CD4-positive, alpha-beta T cell (primary cell): ENCODE measurements around the gene GRID2. TPM values are rescaled to one million over a fixed set of nuclear protein-coding genes. Genes with fewer than 3 reads are reported as not detected.

Source experiments
- ATAC-seq: fragments of 200-7000 bp; cut with Tn5 transposase; one replicate; pipeline ENCODE4 v1.10.0; 2022; ENCODE audit warnings: mild to moderate bottlenecking; ENCODE audit not compliant: poor library complexity
- CTCF ChIA-PET: fragments of 350-600 bp; sonication (Branson Sonifier 250); formaldehyde crosslinking; loops from one replicate; lab custom pipeline; 2021; ENCODE audit warnings: antibody characterized with exemption, inconsistent platforms; lab: Charles Lee
- POLR2A ChIA-PET: fragments of 350-600 bp; sonication (Branson Sonifier 250); formaldehyde crosslinking; loops from one replicate; lab custom pipeline; 2021; ENCODE audit warnings: antibody characterized with exemption, inconsistent platforms; lab: Charles Lee
- DNase-seq, 14 experiments: peaks; one replicate each; pipeline ENCODE4 v3.0.0-alpha.2; 2013 to 2020; ENCODE audit warnings: mixed read lengths in 2 of 14
- H3K27ac ChIP-seq, 2 donors: one replicate each; pipeline versions ENCODE4 v1.5.1 to v1.7.0; 2013; ENCODE audit warnings: low read length in 2 of 2, low read depth in 1 of 2, mild to moderate bottlenecking in 1 of 2
- H3K27me3 ChIP-seq, 2 experiments: 1 replicate in 1 of 2; 2 replicates in 1 of 2; pipeline versions ENCODE4 v1.6.1 to v1.7.0; 2013; ENCODE audit warnings: low read length in 2 of 2, control low read depth in 1 of 2, mild to moderate bottlenecking in 1 of 2, moderate library complexity in 1 of 2; ENCODE audit not compliant: insufficient read depth in 2 of 2, control insufficient read depth in 1 of 2
- H3K36me3 ChIP-seq: one replicate; pipeline ENCODE4 v1.6.1; 2013; ENCODE audit warnings: low read length, control low read depth; ENCODE audit not compliant: insufficient read depth
- H3K4me1 ChIP-seq: one replicate; pipeline ENCODE4 v1.6.1; 2013; ENCODE audit warnings: low read length, control low read depth; ENCODE audit not compliant: insufficient read depth
- H3K4me3 ChIP-seq: one replicate; pipeline ENCODE4 v1.5.1; 2013; ENCODE audit warnings: mild to moderate bottlenecking, low read length, moderate library complexity
- H3K9me3 ChIP-seq, 2 experiments: 1 replicate in 1 of 2; 2 replicates in 1 of 2; pipeline versions ENCODE4 v1.6.1 to v1.7.0; 2013; ENCODE audit warnings: low read length in 2 of 2, mild to moderate bottlenecking in 2 of 2, control low read depth in 1 of 2, moderate library complexity in 1 of 2; ENCODE audit not compliant: control insufficient read depth in 1 of 2, insufficient read depth in 1 of 2
- H3K27ac Mint-ChIP-seq: one replicate; pipeline ENCODE4 v1.8.0; 2020; ENCODE audit warnings: mixed read lengths
- H3K27me3 Mint-ChIP-seq: one replicate; pipeline ENCODE4 v1.8.0; 2021; ENCODE audit warnings: mixed read lengths
- H3K36me3 Mint-ChIP-seq: one replicate; pipeline ENCODE4 v1.8.0; 2021; ENCODE audit warnings: low read depth, mixed read lengths
- H3K4me1 Mint-ChIP-seq: one replicate; pipeline ENCODE4 v1.8.0; 2021; ENCODE audit warnings: low read depth, mixed read lengths
- H3K4me3 Mint-ChIP-seq: one replicate; pipeline ENCODE4 v1.8.0; 2020; ENCODE audit warnings: mild to moderate bottlenecking, mixed read lengths
- H3K9me3 Mint-ChIP-seq: one replicate; pipeline ENCODE4 v1.8.0; 2020; ENCODE audit warnings: mixed read lengths
- intact Hi-C, 2 experiments: fragments of 100-400 bp; cut with DNase I in 1 of 2; cut with micrococcal nuclease in 1 of 2; formaldehyde crosslinking; loops; one replicate each; pipeline versions ENCODE4 v1.15.1 to v1.9.0; 2023 to 2025; cut with DNase I, micrococcal nuclease
- total RNA-seq, 174 experiments: library from RNA in 2 of 174; stranded (reverse) in 2 of 174; gene quantifications; one replicate each; pipeline ENCODE4 v1.2.3 and lab custom pipeline; 2021 to 2026
- TF ChIP-seq, protein P1 (sequence below): fragments of 200-600 bp; IDR thresholded peaks from one replicate; pipeline ENCODE4 v1.8.0; 2022; ENCODE audit warnings: antibody characterized with exemption, mild to moderate bottlenecking

The GRID2 gene
- total RNA-seq, 2 experiments from 2014 or later = not detected

DNA sequence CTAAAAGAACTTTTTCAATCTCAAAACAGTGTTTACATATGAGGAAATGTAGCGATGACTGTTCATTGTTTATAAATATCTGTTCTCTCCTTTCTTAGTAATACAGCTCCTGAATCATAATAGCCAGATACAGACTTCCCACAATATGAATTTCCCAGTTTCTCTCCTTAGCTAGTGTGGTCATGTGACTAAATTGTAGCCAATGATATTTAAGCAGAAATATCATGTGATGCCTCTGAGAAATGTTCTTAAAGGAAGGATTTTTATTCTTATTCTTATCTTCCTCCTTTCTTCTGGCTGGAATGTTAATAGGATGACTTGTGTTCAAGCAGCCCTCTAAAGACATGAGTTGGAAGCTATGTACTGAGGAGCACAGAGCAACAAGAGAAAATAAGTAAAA, 1141.1 kb downstream of the GRID2 start:
- Histone ChIP-seq H3K36me3 (no peaks in the 10 kb centered on the region), H3K4me1 (no peaks in the 10 kb centered on the region), H3K9me3 (peaks cover 0 to 5% of the 10 kb centered on the region in 2 experiments), H3K27ac (no peak overlapping the region), H3K4me3 (no peak overlapping the region), H3K27me3 (no peaks in the 10 kb centered on the region)
- POLR2A ChIA-PET = no interaction called here
- H3K9me3 Mint-ChIP-seq = peaks cover 2% of the 10 kb centered on the region
- intact Hi-C loops = no loop called here
- TF ChIP-seq, protein P1, sequence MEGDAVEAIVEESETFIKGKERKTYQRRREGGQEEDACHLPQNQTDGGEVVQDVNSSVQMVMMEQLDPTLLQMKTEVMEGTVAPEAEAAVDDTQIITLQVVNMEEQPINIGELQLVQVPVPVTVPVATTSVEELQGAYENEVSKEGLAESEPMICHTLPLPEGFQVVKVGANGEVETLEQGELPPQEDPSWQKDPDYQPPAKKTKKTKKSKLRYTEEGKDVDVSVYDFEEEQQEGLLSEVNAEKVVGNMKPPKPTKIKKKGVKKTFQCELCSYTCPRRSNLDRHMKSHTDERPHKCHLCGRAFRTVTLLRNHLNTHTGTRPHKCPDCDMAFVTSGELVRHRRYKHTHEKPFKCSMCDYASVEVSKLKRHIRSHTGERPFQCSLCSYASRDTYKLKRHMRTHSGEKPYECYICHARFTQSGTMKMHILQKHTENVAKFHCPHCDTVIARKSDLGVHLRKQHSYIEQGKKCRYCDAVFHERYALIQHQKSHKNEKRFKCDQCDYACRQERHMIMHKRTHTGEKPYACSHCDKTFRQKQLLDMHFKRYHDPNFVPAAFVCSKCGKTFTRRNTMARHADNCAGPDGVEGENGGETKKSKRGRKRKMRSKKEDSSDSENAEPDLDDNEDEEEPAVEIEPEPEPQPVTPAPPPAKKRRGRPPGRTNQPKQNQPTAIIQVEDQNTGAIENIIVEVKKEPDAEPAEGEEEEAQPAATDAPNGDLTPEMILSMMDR = no peak
- no peak for ATAC-seq
- no peaks in the 10 kb centered on the region for H3K4me1 Mint-ChIP-seq
- H3K4me3 Mint-ChIP-seq = no peak overlapping the region
- no peaks in the 10 kb centered on the region for H3K27me3 Mint-ChIP-seq
- CTCF ChIA-PET = no interaction called here
- DNase-seq = no peak
- H3K36me3 Mint-ChIP-seq = no peaks in the 10 kb centered on the region
- no peak overlapping the region for H3K27ac Mint-ChIP-seq

GRCh38 chr4:93446038-93446437, 1142.3 kb downstream of the GRID2 start:
- peaks cover 2% of the 10 kb centered on the region for H3K9me3 Mint-ChIP-seq
- Histone ChIP-seq H3K4me3 (no peak overlapping the region), H3K9me3 (peaks cover 0 to 5% of the 10 kb centered on the region in 2 experiments), H3K4me1 (no peaks in the 10 kb centered on the region), H3K27ac (no peak overlapping the region), H3K36me3 (no peaks in the 10 kb centered on the region), H3K27me3 (no peaks in the 10 kb centered on the region)
- TF ChIP-seq, protein P1 = no peak
- H3K4me3 Mint-ChIP-seq = no peak overlapping the region
- H3K27ac Mint-ChIP-seq = no peak overlapping the region
- H3K4me1 Mint-ChIP-seq = no peaks in the 10 kb centered on the region
- POLR2A ChIA-PET = no interaction called here
- CTCF ChIA-PET = no interaction called here
- DNase-seq (no peak), ATAC-seq (no peak)
- intact Hi-C loops = no loop called here
- no peaks in the 10 kb centered on the region for H3K36me3 Mint-ChIP-seq
- no peaks in the 10 kb centered on the region for H3K27me3 Mint-ChIP-seq

- TF ChIP-seq, protein P1 = no peak
- peaks cover 2% of the 10 kb centered on the region for H3K9me3 Mint-ChIP-seq
- Histone ChIP-seq H3K27me3 (no peaks in the 10 kb centered on the region), H3K27ac (no peak overlapping the region), H3K9me3 (peaks cover 0 to 5% of the 10 kb centered on the region in 2 experiments), H3K4me3 (no peak overlapping the region), H3K36me3 (no peaks in the 10 kb centered on the region), H3K4me1 (no peaks in the 10 kb centered on the region)
- DNase-seq (no peak), ATAC-seq (no peak)
- no peaks in the 10 kb centered on the region for H3K36me3 Mint-ChIP-seq
- ChIA-PET CTCF (no interaction called here), POLR2A (no interaction called here)
- no peaks in the 10 kb centered on the region for H3K27me3 Mint-ChIP-seq
- H3K4me1 Mint-ChIP-seq = no peaks in the 10 kb centered on the region
- H3K27ac Mint-ChIP-seq = no peak overlapping the region
- intact Hi-C loops = no loop called here
- H3K4me3 Mint-ChIP-seq = no peak overlapping the region
Observed at GRCh38 chr4:93448691-93449293, 1145.0 kb downstream of the GRID2 start.
